ENCODE data around the gene SRP68.

The SRP68 gene

GRCh38 chr17:76007850-76008165, 64.5 kb downstream of the SRP68 start:
- no peaks in the 10 kb centered on the region for H3K9me3 ChIP-seq (ENCODE audit: control insufficient read depth, low read length)

GRCh38 chr17:76007131-76007849, 65.0 kb downstream of the SRP68 start:
- Histone ChIP-seq H3K4me1 (ENCODE audit: control insufficient read depth, insufficient read depth, low read length) (no peaks in the 10 kb centered on the region), H3K4me3 (ENCODE audit: insufficient read depth, low read depth, low read length) (no peak overlapping the region), H3K27me3 (ENCODE audit: control insufficient read depth, insufficient read depth, low read length, poor library complexity, severe bottlenecking) (no peaks in the 10 kb centered on the region), H3K27ac (ENCODE audit: insufficient read depth, low read depth, low read length, poor library complexity, severe bottlenecking) (no peak overlapping the region), H3K36me3 (ENCODE audit: control insufficient read depth, insufficient read depth, low read length) (no peaks in the 10 kb centered on the region), H3K9me3 (ENCODE audit: control insufficient read depth, low read length) (no peaks in the 10 kb centered on the region)
- 93% methylated on average over 39 of the region's 39 CpGs for WGBS, 2 experiments

More at GRCh38 chr17:76007850-76008165, 64.5 kb downstream of the SRP68 start:
- Histone ChIP-seq H3K4me1 (ENCODE audit: control insufficient read depth, insufficient read depth, low read length) (no peaks in the 10 kb centered on the region), H3K27ac (ENCODE audit: insufficient read depth, low read depth, low read length, poor library complexity, severe bottlenecking) (no peak overlapping the region), H3K36me3 (ENCODE audit: control insufficient read depth, insufficient read depth, low read length) (no peaks in the 10 kb centered on the region), H3K4me3 (ENCODE audit: insufficient read depth, low read depth, low read length) (no peak overlapping the region), H3K27me3 (ENCODE audit: control insufficient read depth, insufficient read depth, low read length, poor library complexity, severe bottlenecking) (no peaks in the 10 kb centered on the region)
- 93 to 94% methylated on average over 16 of the region's 16 CpGs for WGBS, 2 experiments

- H3K27me3 ChIP-seq (ENCODE audit: control insufficient read depth, insufficient read depth, low read length, poor library complexity, severe bottlenecking): no peaks in the 10 kb centered on the region
- H3K9me3 ChIP-seq (ENCODE audit: control insufficient read depth, low read length): no peaks in the 10 kb centered on the region
- H3K27ac ChIP-seq (ENCODE audit: insufficient read depth, low read depth, low read length, poor library complexity, severe bottlenecking): no peak overlapping the region
- 78 to 81% methylated on average over 16 of the region's 16 CpGs for WGBS, 2 experiments
- H3K36me3 ChIP-seq (ENCODE audit: control insufficient read depth, insufficient read depth, low read length): no peaks in the 10 kb centered on the region
- H3K4me1 ChIP-seq (ENCODE audit: control insufficient read depth, insufficient read depth, low read length): no peaks in the 10 kb centered on the region
- no peak overlapping the region for H3K4me3 ChIP-seq (ENCODE audit: insufficient read depth, low read depth, low read length)
Observed at GRCh38 chr17:76005263-76006149, 66.8 kb downstream of the SRP68 start.

DNA sequence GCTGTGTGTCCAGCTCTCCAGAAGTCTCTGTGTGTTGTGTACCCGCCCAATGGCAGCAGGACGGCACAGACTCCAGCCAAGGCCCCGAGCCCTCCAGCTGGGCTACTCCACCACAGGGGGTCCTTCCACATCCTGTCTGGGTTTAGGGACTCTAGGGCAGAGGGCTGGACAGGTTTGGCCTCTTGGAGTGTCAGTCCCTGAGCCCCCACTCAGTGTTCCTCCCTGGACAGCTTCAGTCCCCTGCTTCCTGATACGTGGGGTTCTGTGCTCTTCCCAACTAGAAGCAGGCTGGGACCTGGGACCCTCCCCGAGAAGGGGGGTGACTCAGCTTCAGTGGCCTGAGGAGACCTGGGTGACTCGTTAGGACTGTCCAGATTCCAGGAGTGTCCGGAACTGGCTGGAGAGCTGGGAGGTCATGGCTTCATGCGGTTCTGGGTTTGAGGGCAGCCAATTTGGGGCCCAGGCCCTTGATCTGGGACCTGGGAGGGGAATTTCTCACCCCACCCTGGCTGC, 67.5 kb downstream of the SRP68 start:
- no peaks in the 10 kb centered on the region for H3K36me3 ChIP-seq (ENCODE audit: control insufficient read depth, insufficient read depth, low read length)
- WGBS, 2 experiments: 88 to 89% methylated on average over 8 of the region's 8 CpGs
- no peak overlapping the region for H3K27ac ChIP-seq (ENCODE audit: insufficient read depth, low read depth, low read length, poor library complexity, severe bottlenecking)
- H3K9me3 ChIP-seq (ENCODE audit: control insufficient read depth, low read length): no peaks in the 10 kb centered on the region
- H3K4me1 ChIP-seq (ENCODE audit: control insufficient read depth, insufficient read depth, low read length): no peaks in the 10 kb centered on the region
- H3K27me3 ChIP-seq (ENCODE audit: control insufficient read depth, insufficient read depth, low read length, poor library complexity, severe bottlenecking): no peaks in the 10 kb centered on the region
- H3K4me3 ChIP-seq (ENCODE audit: insufficient read depth, low read depth, low read length): no peak overlapping the region

DNA sequence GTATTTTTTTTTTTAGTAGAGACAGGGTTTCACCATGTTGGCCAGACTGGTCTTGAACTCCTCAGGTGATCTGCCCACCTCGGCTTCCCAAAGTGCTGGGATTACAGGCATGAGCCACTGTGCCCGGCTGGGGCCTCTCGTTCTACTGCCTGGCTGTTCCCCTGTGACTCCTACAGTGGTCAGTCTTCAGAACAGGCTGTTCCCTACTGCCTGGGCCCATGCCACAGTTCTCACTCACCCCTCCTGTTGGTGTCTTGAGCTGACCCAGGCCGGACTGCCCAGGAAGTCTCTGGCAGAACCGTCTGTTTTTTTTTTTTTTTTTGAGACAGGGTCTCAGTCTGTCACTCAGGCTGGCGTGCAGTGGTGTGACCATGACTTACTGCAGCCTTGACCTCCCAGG, 68.4 kb downstream of the SRP68 start:
- Histone ChIP-seq H3K9me3 (ENCODE audit: control insufficient read depth, low read length) (no peaks in the 10 kb centered on the region), H3K4me3 (ENCODE audit: insufficient read depth, low read depth, low read length) (no peak overlapping the region), H3K27ac (ENCODE audit: insufficient read depth, low read depth, low read length, poor library complexity, severe bottlenecking) (no peak overlapping the region), H3K4me1 (ENCODE audit: control insufficient read depth, insufficient read depth, low read length) (no peaks in the 10 kb centered on the region), H3K36me3 (ENCODE audit: control insufficient read depth, insufficient read depth, low read length) (no peaks in the 10 kb centered on the region), H3K27me3 (ENCODE audit: control insufficient read depth, insufficient read depth, low read length, poor library complexity, severe bottlenecking) (no peaks in the 10 kb centered on the region)
- 91 to 95% methylated on average over 6 of the region's 6 CpGs for WGBS, 2 experiments

GRCh38 chr17:76002100-76002499, 70.2 kb downstream of the SRP68 start:
- H3K27ac ChIP-seq (ENCODE audit: insufficient read depth, low read depth, low read length, poor library complexity, severe bottlenecking): no peak overlapping the region
- 95 to 96% methylated on average over 12 of the region's 12 CpGs for WGBS, 2 experiments
- H3K9me3 ChIP-seq (ENCODE audit: control insufficient read depth, low read length): no peaks in the 10 kb centered on the region
- H3K27me3 ChIP-seq (ENCODE audit: control insufficient read depth, insufficient read depth, low read length, poor library complexity, severe bottlenecking): no peaks in the 10 kb centered on the region
- no peaks in the 10 kb centered on the region for H3K4me1 ChIP-seq (ENCODE audit: control insufficient read depth, insufficient read depth, low read length)
- H3K36me3 ChIP-seq (ENCODE audit: control insufficient read depth, insufficient read depth, low read length): no peaks in the 10 kb centered on the region
- H3K4me3 ChIP-seq (ENCODE audit: insufficient read depth, low read depth, low read length): no peak overlapping the region

DNA sequence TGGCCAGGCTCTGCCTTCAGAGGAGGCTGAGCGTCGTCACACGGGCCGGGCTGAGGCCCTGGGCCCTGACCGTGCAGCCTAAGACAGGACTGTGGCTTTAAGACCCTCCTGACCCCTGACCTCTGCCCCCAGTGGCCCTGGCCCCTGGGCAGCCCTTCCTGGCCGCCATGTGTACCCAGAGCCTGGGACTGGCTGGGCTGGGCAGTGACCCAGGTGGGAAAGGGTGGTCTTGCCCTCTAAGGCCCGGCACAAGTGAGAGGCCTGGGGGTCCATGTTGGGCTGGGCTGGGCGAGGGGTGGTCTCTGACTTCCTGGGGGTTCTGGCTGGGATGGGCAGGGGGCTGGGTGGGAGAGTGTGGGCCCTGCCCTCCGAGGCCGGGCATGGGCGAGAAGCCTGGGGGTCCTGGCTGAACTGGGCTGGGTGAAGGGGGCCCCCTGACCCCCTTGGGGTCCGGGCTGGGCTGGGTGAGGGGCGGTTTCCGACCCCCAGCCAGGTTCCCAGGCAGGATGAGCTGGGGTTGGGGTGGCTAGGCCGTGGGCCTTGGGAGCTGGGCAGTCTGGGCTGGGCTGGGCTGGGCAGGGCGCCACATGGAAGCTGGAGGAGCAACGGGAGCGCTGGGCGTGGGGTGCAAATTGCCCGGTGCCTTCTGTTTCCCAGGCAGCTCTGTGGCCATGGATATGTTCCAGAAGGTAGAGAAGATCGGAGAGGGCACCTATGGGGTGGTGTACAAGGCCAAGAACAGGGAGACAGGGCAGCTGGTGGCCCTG, 71.4 kb downstream of the SRP68 start, which contains the start of gene CDK3:
Gene CDK3, plus strand, starts transcription at position 101 of the 767 bp plus-strand sequence. Its CDS starts 571 bp downstream, at position 672.
- no peak within 1 kb of the TSS for H3K4me3 ChIP-seq (ENCODE audit: insufficient read depth, low read depth, low read length)
- H3K9me3 ChIP-seq (ENCODE audit: control insufficient read depth, low read length): no peaks in the 10 kb centered on the region
- WGBS, 2 experiments: 90 to 91% methylated on average over 21 of the region's 21 CpGs
- H3K4me1 ChIP-seq (ENCODE audit: control insufficient read depth, insufficient read depth, low read length): no peaks in the 10 kb centered on the region
- H3K27me3 ChIP-seq (ENCODE audit: control insufficient read depth, insufficient read depth, low read length, poor library complexity, severe bottlenecking): no peaks in the 10 kb centered on the region
- no peak within 1 kb of the TSS for H3K27ac ChIP-seq (ENCODE audit: insufficient read depth, low read depth, low read length, poor library complexity, severe bottlenecking)
- H3K36me3 ChIP-seq (ENCODE audit: control insufficient read depth, insufficient read depth, low read length): no peaks in the 10 kb centered on the region

DNA sequence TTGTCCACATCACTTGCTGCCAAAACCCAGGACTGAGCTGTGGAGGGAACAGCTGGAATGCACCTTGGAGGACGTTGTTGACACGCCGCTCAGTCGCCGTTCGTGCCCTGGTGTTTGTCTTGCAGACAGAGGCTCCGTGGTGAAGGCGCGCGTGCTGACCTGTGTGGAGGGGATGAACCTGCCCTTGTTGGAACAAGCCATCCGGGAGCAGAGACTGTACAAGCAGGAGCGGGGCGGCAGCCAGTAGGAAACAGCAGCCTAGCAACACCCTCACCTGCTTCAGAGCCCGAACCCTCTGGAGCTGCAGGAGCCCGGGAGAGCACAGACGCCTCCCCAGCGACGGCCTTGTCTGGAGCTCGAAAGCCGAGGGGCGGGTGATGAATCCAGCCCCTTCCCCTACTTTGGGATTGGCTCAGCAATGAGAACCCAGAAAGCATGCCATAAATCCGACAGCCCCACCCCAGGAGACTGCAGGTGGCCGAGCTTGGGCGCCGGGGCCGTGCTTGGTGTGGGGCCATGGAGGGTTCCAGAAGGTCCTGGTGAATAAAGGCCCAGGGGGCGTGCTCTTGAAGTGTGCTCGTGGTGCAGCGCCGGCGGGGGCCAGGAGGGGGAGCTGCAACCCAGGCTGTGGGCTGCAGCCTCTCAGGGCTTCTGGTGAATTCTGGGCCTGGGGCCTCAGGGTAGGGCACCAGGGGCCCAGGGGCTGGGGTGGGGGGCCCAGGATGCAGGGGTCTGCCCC, 72.1 kb downstream of the SRP68 start:
- no peaks in the 10 kb centered on the region for H3K27me3 ChIP-seq (ENCODE audit: control insufficient read depth, insufficient read depth, low read length, poor library complexity, severe bottlenecking)
- no peak overlapping the region for H3K4me3 ChIP-seq (ENCODE audit: insufficient read depth, low read depth, low read length)
- H3K36me3 ChIP-seq (ENCODE audit: control insufficient read depth, insufficient read depth, low read length): no peaks in the 10 kb centered on the region
- no peak overlapping the region for H3K27ac ChIP-seq (ENCODE audit: insufficient read depth, low read depth, low read length, poor library complexity, severe bottlenecking)
- no peaks in the 10 kb centered on the region for H3K9me3 ChIP-seq (ENCODE audit: control insufficient read depth, low read length)
- no peaks in the 10 kb centered on the region for H3K4me1 ChIP-seq (ENCODE audit: control insufficient read depth, insufficient read depth, low read length)
- WGBS, 2 experiments: 77 to 79% methylated on average over 31 of the region's 31 CpGs

GRCh38 chr17:75998327-75998795, 74.0 kb downstream of the SRP68 start:
- Histone ChIP-seq H3K4me1 (ENCODE audit: control insufficient read depth, insufficient read depth, low read length) (no peaks in the 10 kb centered on the region), H3K9me3 (ENCODE audit: control insufficient read depth, low read length) (no peaks in the 10 kb centered on the region), H3K4me3 (ENCODE audit: insufficient read depth, low read depth, low read length) (no peak overlapping the region), H3K27me3 (ENCODE audit: control insufficient read depth, insufficient read depth, low read length, poor library complexity, severe bottlenecking) (no peaks in the 10 kb centered on the region), H3K36me3 (ENCODE audit: control insufficient read depth, insufficient read depth, low read length) (no peaks in the 10 kb centered on the region), H3K27ac (ENCODE audit: insufficient read depth, low read depth, low read length, poor library complexity, severe bottlenecking) (no peak overlapping the region)
- WGBS, 2 experiments: 95 to 96% methylated on average over 9 of the region's 9 CpGs

Measured in ectodermal cell (in vitro differentiated cells).